ENCODE results near the gene SPINK13. TPM values are rescaled to one million over a fixed set of nuclear protein-coding genes. Genes with fewer than 3 reads are reported as not detected.

SPINK13 gene
- total RNA-seq, 4 donors from 2014 or later: not detected

DNA sequence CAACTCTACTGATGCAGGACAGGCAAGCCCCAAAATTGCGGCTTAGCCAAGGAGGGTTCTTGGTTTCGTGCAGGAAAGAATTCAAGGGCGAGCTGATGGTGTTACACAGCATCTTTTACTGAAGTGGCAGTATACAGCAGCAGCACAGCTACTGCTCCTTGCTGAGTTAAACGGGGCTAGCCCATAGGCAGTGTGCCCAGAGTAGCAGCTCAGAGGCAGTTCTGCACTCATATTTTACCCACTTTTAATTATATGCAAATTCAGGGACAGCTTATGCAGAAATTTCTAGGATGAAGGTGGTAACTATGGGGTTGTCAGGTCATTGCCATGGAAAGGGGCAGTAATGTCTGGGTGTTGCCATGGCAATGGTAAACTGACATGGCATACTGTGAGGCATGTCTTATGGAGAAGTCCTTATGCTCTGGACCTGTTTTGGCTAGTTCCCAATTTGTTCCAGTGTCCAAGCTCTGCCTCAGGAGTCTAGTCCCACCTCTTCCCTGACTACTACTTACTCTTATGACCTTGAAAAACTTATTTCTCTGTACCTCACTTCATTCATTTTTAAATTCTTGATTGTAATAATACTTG lies 64.8 kb downstream of the SPINK13 start:
- no peak for TF ChIP-seq POLR2A (IDR thresholded peaks at IDR 0.05; ENCODE audit: low read depth)
- TF ChIP-seq, protein P1, sequence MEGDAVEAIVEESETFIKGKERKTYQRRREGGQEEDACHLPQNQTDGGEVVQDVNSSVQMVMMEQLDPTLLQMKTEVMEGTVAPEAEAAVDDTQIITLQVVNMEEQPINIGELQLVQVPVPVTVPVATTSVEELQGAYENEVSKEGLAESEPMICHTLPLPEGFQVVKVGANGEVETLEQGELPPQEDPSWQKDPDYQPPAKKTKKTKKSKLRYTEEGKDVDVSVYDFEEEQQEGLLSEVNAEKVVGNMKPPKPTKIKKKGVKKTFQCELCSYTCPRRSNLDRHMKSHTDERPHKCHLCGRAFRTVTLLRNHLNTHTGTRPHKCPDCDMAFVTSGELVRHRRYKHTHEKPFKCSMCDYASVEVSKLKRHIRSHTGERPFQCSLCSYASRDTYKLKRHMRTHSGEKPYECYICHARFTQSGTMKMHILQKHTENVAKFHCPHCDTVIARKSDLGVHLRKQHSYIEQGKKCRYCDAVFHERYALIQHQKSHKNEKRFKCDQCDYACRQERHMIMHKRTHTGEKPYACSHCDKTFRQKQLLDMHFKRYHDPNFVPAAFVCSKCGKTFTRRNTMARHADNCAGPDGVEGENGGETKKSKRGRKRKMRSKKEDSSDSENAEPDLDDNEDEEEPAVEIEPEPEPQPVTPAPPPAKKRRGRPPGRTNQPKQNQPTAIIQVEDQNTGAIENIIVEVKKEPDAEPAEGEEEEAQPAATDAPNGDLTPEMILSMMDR (IDR thresholded peaks at IDR 0.05): no peak
- no peak for TF ChIP-seq EP300 (IDR thresholded peaks at IDR 0.05)
- TF ChIP-seq POLR2AphosphoS5 (IDR thresholded peaks at IDR 0.05): no peak
- no peaks in the 10 kb centered on the region for H3K27me3 ChIP-seq
- no peak overlapping the region for H3K4me3 ChIP-seq
- DNase-seq (ENCODE audit: extremely low spot score): no peak
- H3K4me1 ChIP-seq: no peaks in the 10 kb centered on the region
- no peaks in the 10 kb centered on the region for H3K36me3 ChIP-seq
- peaks cover 0 to 8% (median 0%) of the 10 kb centered on the region in 4 donors for H3K9me3 ChIP-seq
- 84% methylated on average over 4 of the region's 4 CpGs for WGBS
- no peak overlapping the region for H3K27ac ChIP-seq (replicated peaks in 1 of 4)
- intact Hi-C loops (cut with DNase I): no loop called here

DNA sequence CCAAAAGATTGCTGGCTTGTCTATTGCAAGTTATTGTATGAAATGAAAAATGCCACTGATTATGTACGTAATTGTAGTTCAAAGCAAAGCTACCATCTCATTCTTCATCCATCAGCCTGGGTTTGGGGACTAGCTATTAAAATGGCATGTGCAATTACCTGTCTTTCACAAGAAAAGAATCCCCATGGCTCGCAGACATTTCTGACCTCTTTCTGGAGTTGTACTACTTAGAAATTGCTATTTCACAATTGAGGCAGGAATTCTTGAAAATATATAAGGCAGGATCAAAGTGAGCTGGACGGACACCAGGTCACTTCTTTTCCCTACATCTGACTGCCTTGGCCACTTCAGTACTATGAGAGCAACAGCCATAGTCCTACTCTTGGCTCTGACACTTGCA lies 66.7 kb downstream of the SPINK13 start, which contains the start of gene SPINK9:
Gene SPINK9 (plus strand): TSS at position 301 of the 400 bp plus-strand sequence. CDS start 55 bp downstream, at position 356.
- H3K36me3 ChIP-seq: no peaks in the 10 kb centered on the region
- no peaks in the 10 kb centered on the region for H3K27me3 ChIP-seq
- no peak within 1 kb of the TSS for H3K27ac ChIP-seq (replicated peaks in 1 of 4)
- intact Hi-C loops (cut with DNase I): no loop called here
- H3K4me1 ChIP-seq: no peaks in the 10 kb centered on the region
- TF ChIP-seq EP300 (IDR thresholded peaks at IDR 0.05) (no peak), POLR2A (IDR thresholded peaks at IDR 0.05; ENCODE audit: low read depth) (no peak), POLR2AphosphoS5 (IDR thresholded peaks at IDR 0.05) (no peak)
- TF ChIP-seq, protein P1 (IDR thresholded peaks at IDR 0.05): no peak
- WGBS: 93% methylated on average over 3 of the region's 3 CpGs
- peaks cover 0 to 8% (median 0%) of the 10 kb centered on the region in 4 donors for H3K9me3 ChIP-seq
- no peak within 1 kb of the TSS for H3K4me3 ChIP-seq
- DNase-seq (ENCODE audit: extremely low spot score): no peak

Small RNA genes within 50 kb of the gene (small RNA-seq; reads per million reads assigned to genes)
- 0 reads per million in 3 donors for gene HMGN1P16

Other genes with a start within 250 kb of the SPINK13 start
- gene SPINK5, start 204.8 kb upstream of the SPINK13 start, total RNA-seq: 1 to 10 TPM in 1 of 4 donors, under 1 TPM in 2, not detected in 1; 0.06 to 1.2 (median 0.45) TPM
- not detected for gene SPINK14, start 100.2 kb upstream of the SPINK13 start, total RNA-seq
- not detected for gene SPINK6, start 65.8 kb upstream of the SPINK13 start, total RNA-seq
- not detected for gene MARCOL, start 30.3 kb upstream of the SPINK13 start, total RNA-seq
- gene SPINK7, start 43.6 kb downstream of the SPINK13 start, total RNA-seq: not detected
- not detected for gene SPINK9, start 66.8 kb downstream of the SPINK13 start, total RNA-seq
- gene FBXO38, start 115.2 kb downstream of the SPINK13 start, total RNA-seq: 10 to 100 TPM; 29.5 to 46.5 (median 34.0) TPM

All from esophagus muscularis mucosa (tissue), 4 donors.